Measurements from ENCODE around the gene ZFP69. TPM values are rescaled to one million over a fixed set of nuclear protein-coding genes. Genes with fewer than 3 reads are reported as not detected.

ZFP69 gene
- total and polyA plus RNA-seq, 10 of the 15 experiments (the other 5 are each of a cell fraction or from before 2014, with no cell fraction given) = 1.9 to 6.4 (median 3.7) TPM

DNA sequence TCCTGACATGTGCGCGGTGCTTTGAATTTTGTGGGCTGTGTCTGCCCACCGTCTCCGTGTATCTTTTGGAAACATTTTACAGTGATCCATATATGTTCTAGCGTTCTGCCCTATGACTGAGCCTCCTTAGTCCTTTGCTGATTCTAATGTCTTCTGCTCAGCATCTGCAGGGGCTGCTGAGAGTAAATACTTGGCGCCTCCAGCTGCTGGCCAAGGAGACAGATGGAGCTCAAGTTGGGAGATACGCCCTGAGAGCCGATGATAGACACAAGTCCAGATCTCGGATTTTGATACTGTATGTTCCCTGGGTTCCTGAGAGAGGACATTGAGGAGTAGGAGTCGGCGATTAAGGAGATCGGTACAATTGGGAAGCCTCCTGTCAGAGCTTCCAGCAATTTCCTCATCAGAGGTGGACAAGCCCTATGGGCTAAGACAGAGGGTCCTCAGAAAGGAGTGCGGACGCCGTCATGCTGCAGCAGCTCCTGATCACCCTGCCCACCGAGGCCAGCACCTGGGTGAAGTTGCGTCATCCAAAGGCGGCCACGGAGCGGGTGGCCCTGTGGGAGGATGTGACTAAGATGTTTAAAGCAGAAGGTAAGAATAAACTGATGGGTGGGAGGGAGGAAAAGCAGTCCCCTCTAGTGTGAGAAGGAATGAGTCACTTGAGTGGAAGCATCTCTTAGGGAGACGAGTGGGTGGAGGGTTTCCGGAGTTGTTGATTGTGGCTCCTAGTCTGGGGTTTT is 26.4 kb upstream of the ZFP69 start:
- H3K9ac ChIP-seq (ENCODE audit: control insufficient read depth, insufficient read depth, low read length) = peak overlapping the region; percentile 77
- TSS peak; percentile 90 for BruUV-seq (replicated peaks)
- ATAC-seq = peak; percentile 80
- no peaks in the 10 kb centered on the region for H3K36me3 ChIP-seq (ENCODE audit: control insufficient read depth in 2 of 2, insufficient read depth in 2 of 2, low read length in 1 of 2)
- FAIRE-seq = no peak
- no peaks in the 10 kb centered on the region for H3K4me1 ChIP-seq (ENCODE audit: control insufficient read depth, insufficient read depth, low read length)
- under 1% methylated on average over 22 of the region's 22 CpGs for WGBS (ENCODE audit: insufficient coverage, insufficient replicate concordance, low lambda C conversion rate, missing lambda C conversion rate)
- no peaks in the 10 kb centered on the region for H3K79me2 ChIP-seq (ENCODE audit: control insufficient read depth, insufficient read depth, low read length)
- in situ Hi-C loops (cut with MboI) (no loop called here), intact Hi-C loops (cut with micrococcal nuclease; ENCODE audit: unreplicated experiment) (loop anchor here (1.0 kb wide), 1 partner anchor 58 kb away; the partner anchor contains the start of gene EXO5)
- H4K20me1 ChIP-seq (ENCODE audit: control insufficient read depth, insufficient read depth) = no peaks in the 10 kb centered on the region
- peak overlapping the region; percentile 81 for H3K4me2 ChIP-seq (ENCODE audit: control insufficient read depth, insufficient read depth)
- H3K4me3 ChIP-seq = peak overlapping the region; percentile 63
- RAD21 ChIA-PET (ENCODE audit: unreplicated experiment) = interaction anchor here (0.8 to 1.6 kb wide), 8 partner anchors 29 to 240 kb away, joined by 3 to 10 read pairs (median 4); partner anchors contain the start of gene ZNF684
- peak overlapping the region; percentile 96 for H2AFZ ChIP-seq (ENCODE audit: control insufficient read depth, low read depth, low read length)
- no peaks in the 10 kb centered on the region for H3K27me3 ChIP-seq (replicated peaks in 1 of 2; ENCODE audit: control insufficient read depth in 2 of 2, insufficient read depth in 2 of 2, low read length in 1 of 2)
- SMC1A ChIA-PET (ENCODE audit: uncharacterized antibody, unreplicated experiment) = interaction anchor here (0.6 to 2.7 kb wide), 12 partner anchors 12 to 614 kb away, joined by 3 to 9 read pairs (median 4); partner anchors contain the start of genes EXO5 and ZNF684
- CTCF ChIA-PET = interaction anchor here (0.6 to 5.8 kb wide), 6 partner anchors 12 to 379 kb away, joined by 3 to 36 read pairs (median 6); no protein-coding TSS in a partner anchor
- DNase-seq (ENCODE audit: low read depth, low spot score) = peak; percentile 68
- peaks cover 19% of the 10 kb centered on the region for H3K9me3 ChIP-seq (replicated peaks; ENCODE audit: control insufficient read depth, insufficient read depth, low read length)
- H3K27ac ChIP-seq (ENCODE audit: control insufficient read depth, insufficient read depth) = peak overlapping the region; percentile 83
- POLR2A ChIA-PET = interaction anchor here (0.5 to 1.6 kb wide), 10 partner anchors 11 to 411 kb away, joined by 3 to 5 read pairs (median 4); partner anchors contain the start of genes CAP1, NFYC and ZNF684
- TF ChIP-seq, protein P1, sequence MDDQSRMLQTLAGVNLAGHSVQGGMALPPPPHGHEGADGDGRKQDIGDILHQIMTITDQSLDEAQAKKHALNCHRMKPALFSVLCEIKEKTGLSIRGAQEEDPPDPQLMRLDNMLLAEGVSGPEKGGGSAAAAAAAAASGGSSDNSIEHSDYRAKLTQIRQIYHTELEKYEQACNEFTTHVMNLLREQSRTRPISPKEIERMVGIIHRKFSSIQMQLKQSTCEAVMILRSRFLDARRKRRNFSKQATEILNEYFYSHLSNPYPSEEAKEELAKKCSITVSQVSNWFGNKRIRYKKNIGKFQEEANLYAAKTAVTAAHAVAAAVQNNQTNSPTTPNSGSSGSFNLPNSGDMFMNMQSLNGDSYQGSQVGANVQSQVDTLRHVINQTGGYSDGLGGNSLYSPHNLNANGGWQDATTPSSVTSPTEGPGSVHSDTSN (IDR thresholded peaks at IDR 0.05; ENCODE audit: insufficient replicate concordance, low read depth, low read length) = no peak
- TF ChIP-seq ESRRA (IDR thresholded peaks at IDR 0.05; ENCODE audit: low read length) (no peak), NFXL1 (IDR thresholded peaks at IDR 0.05; ENCODE audit: borderline replicate concordance) (no peak), ATF7 (IDR thresholded peaks at IDR 0.05; ENCODE audit: low read depth) (peak; percentile 81), TCF12 (IDR thresholded peaks at IDR 0.05; ENCODE audit: low read depth, low read length) (peak; percentile 71; the same call in 1 of the 2 replicates), CHD1 (IDR thresholded peaks at IDR 0.05; ENCODE audit: low read depth, low read length) (no peak), ZBED1 (IDR thresholded peaks at IDR 0.05; ENCODE audit: borderline replicate concordance) (peak; percentile 86; the same call in 1 of the 2 replicates), ZNF24 (IDR thresholded peaks at IDR 0.05) (no peak), NBN (IDR thresholded peaks at IDR 0.05) (no peak; the same call in none of the 2 replicates), MAX (IDR thresholded peaks at IDR 0.05; ENCODE audit: low read depth, low read length) (peak; percentile 2; the same call in 1 of the 2 replicates), ETV6 (conservative IDR thresholded peaks at IDR 0.05 in 1 of 2, IDR thresholded peaks at IDR 0.05 in 1 of 2; ENCODE audit: borderline replicate concordance in 1 of 2, low read depth in 1 of 2) (no peak), IRF4 (IDR thresholded peaks at IDR 0.05; ENCODE audit: low read depth, low read length) (peak; percentile 51; the same call in 1 of the 2 replicates), CREM (IDR thresholded peaks at IDR 0.05; ENCODE audit: low read depth) (peak; percentile 82; the same call in 1 of the 2 replicates), ZSCAN29 (IDR thresholded peaks at IDR 0.05) (no peak), ZNF384 (IDR thresholded peaks at IDR 0.05; ENCODE audit: borderline replicate concordance, low read depth, low read length) (no peak), NR2C2 (IDR thresholded peaks at IDR 0.05; ENCODE audit: borderline replicate concordance, control insufficient read depth, insufficient read length, low read depth) (no peak), NR2F1 (conservative IDR thresholded peaks at IDR 0.05) (0 out of 2 replicates have a peak, but pooled peaks have one; percentile 45), BACH1 (IDR thresholded peaks at IDR 0.05; ENCODE audit: borderline replicate concordance) (peak; percentile 44; the same call in 1 of the 2 replicates), RELB (IDR thresholded peaks at IDR 0.05; ENCODE audit: low read depth) (peak; percentile 79; the same call in 1 of the 2 replicates), RFX5 (IDR thresholded peaks at IDR 0.05; ENCODE audit: low read depth, low read length) (no peak)

All from GM12878 (cell line).